Gastrocnemius medialis (tissue), 4 donors: ENCODE results near the gene RIBC2. TPM values are rescaled to one million over a fixed set of nuclear protein-coding genes. Genes with fewer than 3 reads are reported as not detected.

ENCODE experiments used
- ATAC-seq, 2 donors: fragments of 150-250 bp; one replicate each; pipeline ENCODE4 v1.9.1; 2016
- DNase-seq, 2 donors: peaks; one replicate each; pipeline ENCODE4 v3.0.0-alpha.2; 2019
- H3K27ac ChIP-seq, 4 donors: fragments of 200-600 bp; sonication (generic); 1 replicate in 1 of 4; 2 replicates in 3 of 4; pipeline ENCODE4 v1.5.1; 2016 to 2018; ENCODE audit warnings: mild to moderate bottlenecking in 2 of 4, moderate library complexity in 1 of 4
- H3K27me3 ChIP-seq, 3 donors: fragments of 200-600 bp; sonication (generic) in 2 of 3; 1 replicate in 1 of 3; 2 replicates in 2 of 3; pipeline versions ENCODE4 v1.5.1 to v1.6.0; 2016 to 2019; ENCODE audit warnings: mild to moderate bottlenecking in 1 of 3, moderate library complexity in 1 of 3
- H3K36me3 ChIP-seq, 2 donors: fragments of 200-600 bp; sonication (generic) in 1 of 2; one replicate each; pipeline ENCODE4 v1.5.1; 2017 to 2018
- H3K4me1 ChIP-seq, 2 donors: fragments of 200-600 bp; sonication (generic) in 1 of 2; one replicate each; pipeline ENCODE4 v1.5.1; 2016 to 2017; ENCODE audit warnings: mild to moderate bottlenecking in 2 of 2
- H3K4me3 ChIP-seq, 4 donors: fragments of 200-600 bp; sonication (generic) in 3 of 4; 1 replicate in 1 of 4; 2 replicates in 3 of 4; pipeline ENCODE4 v1.5.1; 2016 to 2019; ENCODE audit warnings: mild to moderate bottlenecking in 2 of 4
- H3K9me3 ChIP-seq, 3 donors: fragments of 200-600 bp; sonication (generic) in 2 of 3; 1 replicate in 1 of 3; 2 replicates in 2 of 3; pipeline ENCODE4 v1.5.1; 2016 to 2019
- POLR2A ChIP-seq, 2 donors: fragments of 450-650 bp; IDR thresholded peaks; one replicate each; pipeline ENCODE4 v1.6.1; 2017; ENCODE audit warnings: antibody characterized with exemption in 2 of 2, mild to moderate bottlenecking in 2 of 2, moderate library complexity in 2 of 2
- in situ Hi-C, 4 donors: fragments of 200-750 bp; cut with MboI; loops; one replicate each; pipeline versions ENCODE4 v1.15.0 to v1.8.0; 2017; ENCODE audit warnings: low sequenced_read_pairs in 4 of 4
- intact Hi-C: fragments of 100-400 bp; cut with DNase I; formaldehyde crosslinking; loops from one replicate; pipeline ENCODE4 v1.15.1; 2023; ENCODE audit warnings: low total_unique reads
- total RNA-seq, 4 donors: library from RNA; depleted of rRNA; stranded (reverse); fragments of >200 nt; gene quantifications; one replicate each; pipeline versions ENCODE4 v1.1.0 to v1.2.3, GENCODE V29; 2016
- TF ChIP-seq, protein P1 (sequence below), 5 experiments: fragments of 450-650 bp in 3 of 5; fragments of 200-600 bp in 2 of 5; sonication (generic) in 2 of 5; IDR thresholded peaks in 4 of 5; conservative IDR thresholded peaks in 1 of 5; 1 replicate in 4 of 5; 2 replicates in 1 of 5; pipeline ENCODE4 v1.5.1; 2016 to 2019; ENCODE audit warnings: antibody characterized with exemption in 5 of 5, mild to moderate bottlenecking in 3 of 5, moderate library complexity in 3 of 5

Gene RIBC2
- total RNA-seq, 4 donors from 2014 or later, result not detected

DNA sequence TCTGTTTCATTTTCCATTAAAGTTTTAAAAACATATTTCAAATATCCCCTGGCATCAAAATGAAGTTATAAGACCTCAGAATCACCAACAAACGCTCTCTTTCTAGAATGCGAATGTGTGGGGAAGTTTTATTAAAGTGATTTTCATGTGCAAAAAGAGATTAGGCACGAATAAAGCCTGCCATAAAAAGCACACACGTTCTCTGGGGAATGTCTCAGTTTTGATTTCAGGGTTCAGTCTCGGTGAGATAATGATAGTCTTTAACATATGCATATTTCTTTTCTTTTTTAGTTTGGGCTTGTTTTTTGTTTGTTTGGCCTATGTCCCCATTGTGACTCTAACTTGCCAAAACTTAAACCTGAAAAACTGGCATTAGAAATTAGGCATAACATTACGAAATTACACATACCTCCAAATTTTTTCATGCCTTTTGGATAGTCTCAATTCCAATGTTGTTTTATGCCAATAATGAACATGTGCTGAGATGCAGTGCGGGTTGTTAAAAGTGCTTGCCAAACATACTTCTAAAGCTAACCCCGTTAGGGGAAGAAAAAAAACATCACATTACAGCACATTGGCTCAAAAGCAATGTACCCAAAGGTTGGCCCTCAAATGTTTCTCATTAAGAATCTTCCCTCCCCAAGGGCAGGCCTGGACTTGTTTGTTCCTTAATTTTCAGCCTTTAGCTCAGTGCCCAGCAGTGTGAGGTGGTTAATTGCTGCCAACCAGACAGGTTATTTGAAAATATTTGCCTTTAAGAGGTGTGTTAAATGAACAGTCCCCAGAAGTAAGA lies 56.0 kb downstream of the RIBC2 start:
- TF ChIP-seq POLR2A (IDR thresholded peaks at IDR 0.05), result no peak
- TF ChIP-seq, protein P1, sequence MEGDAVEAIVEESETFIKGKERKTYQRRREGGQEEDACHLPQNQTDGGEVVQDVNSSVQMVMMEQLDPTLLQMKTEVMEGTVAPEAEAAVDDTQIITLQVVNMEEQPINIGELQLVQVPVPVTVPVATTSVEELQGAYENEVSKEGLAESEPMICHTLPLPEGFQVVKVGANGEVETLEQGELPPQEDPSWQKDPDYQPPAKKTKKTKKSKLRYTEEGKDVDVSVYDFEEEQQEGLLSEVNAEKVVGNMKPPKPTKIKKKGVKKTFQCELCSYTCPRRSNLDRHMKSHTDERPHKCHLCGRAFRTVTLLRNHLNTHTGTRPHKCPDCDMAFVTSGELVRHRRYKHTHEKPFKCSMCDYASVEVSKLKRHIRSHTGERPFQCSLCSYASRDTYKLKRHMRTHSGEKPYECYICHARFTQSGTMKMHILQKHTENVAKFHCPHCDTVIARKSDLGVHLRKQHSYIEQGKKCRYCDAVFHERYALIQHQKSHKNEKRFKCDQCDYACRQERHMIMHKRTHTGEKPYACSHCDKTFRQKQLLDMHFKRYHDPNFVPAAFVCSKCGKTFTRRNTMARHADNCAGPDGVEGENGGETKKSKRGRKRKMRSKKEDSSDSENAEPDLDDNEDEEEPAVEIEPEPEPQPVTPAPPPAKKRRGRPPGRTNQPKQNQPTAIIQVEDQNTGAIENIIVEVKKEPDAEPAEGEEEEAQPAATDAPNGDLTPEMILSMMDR (IDR thresholded peaks at IDR 0.05 in 4 of 5, conservative IDR thresholded peaks at IDR 0.05 in 1 of 5), result no peak
- no peaks in the 10 kb centered on the region for H3K4me1 ChIP-seq
- ATAC-seq, result no peak
- DNase-seq, result no peak
- no peaks in the 10 kb centered on the region for H3K36me3 ChIP-seq
- H3K27ac ChIP-seq, result peak overlapping the region in 1 of 4 donors; percentile 3
- H3K9me3 ChIP-seq, result no peaks in the 10 kb centered on the region
- in situ Hi-C loops (no loop called here), intact Hi-C loops (no loop called here)
- H3K4me3 ChIP-seq, result no peak overlapping the region
- no peaks in the 10 kb centered on the region for H3K27me3 ChIP-seq

DNA sequence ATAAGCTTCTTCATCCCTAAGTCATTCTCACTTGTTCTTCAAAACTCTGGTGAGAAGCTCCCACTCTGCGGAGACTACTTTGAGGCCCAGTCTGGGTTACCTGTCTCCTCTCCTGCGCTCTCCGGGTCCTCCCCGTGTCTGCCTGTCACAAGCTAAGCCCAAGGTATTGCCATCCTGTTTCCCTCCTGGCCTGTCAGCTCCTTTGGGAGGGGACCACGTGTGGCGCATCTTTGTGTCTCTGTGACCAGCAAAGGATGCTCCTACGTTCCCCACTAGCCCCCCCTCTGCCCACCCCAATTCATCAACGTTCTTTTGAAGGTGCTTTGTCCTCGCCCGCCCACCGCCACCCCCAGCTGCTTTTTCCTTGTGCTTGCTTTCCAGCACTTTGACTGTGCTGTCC lies 57.4 kb downstream of the RIBC2 start:
- H3K4me3 ChIP-seq, result no peak overlapping the region
- DNase-seq (no peak), ATAC-seq (no peak)
- H3K27me3 ChIP-seq, result no peaks in the 10 kb centered on the region
- H3K27ac ChIP-seq, result no peak overlapping the region
- H3K36me3 ChIP-seq, result no peaks in the 10 kb centered on the region
- H3K9me3 ChIP-seq, result no peaks in the 10 kb centered on the region
- in situ Hi-C loops (no loop called here), intact Hi-C loops (no loop called here)
- TF ChIP-seq, protein P1 (IDR thresholded peaks at IDR 0.05 in 4 of 5, conservative IDR thresholded peaks at IDR 0.05 in 1 of 5), result no peak
- no peak for TF ChIP-seq POLR2A (IDR thresholded peaks at IDR 0.05)
- H3K4me1 ChIP-seq, result no peaks in the 10 kb centered on the region

DNA sequence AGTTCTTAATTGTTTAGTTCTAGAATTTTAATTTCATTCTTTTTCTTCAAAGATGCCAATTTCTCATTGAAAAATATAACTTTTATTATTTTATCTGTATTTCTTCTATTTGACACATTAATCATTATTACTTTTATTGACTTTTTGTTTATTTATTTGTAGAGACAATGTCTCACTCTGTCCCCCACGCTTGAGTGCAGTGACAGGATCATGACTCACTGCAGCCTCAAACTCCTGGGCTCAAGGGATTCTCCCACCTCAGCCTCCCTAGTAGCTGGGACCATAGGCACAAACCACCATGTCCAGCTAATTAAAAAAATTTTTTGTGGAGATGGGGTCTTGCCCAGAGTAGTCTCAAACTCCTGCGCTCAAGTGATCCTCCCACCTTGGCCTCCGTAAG lies 58.9 kb downstream of the RIBC2 start:
- no peak for ATAC-seq
- Histone ChIP-seq H3K27me3 (no peaks in the 10 kb centered on the region), H3K9me3 (no peaks in the 10 kb centered on the region), H3K4me3 (no peak overlapping the region), H3K36me3 (no peaks in the 10 kb centered on the region), H3K4me1 (no peaks in the 10 kb centered on the region), H3K27ac (no peak overlapping the region)
- TF ChIP-seq, protein P1 (IDR thresholded peaks at IDR 0.05 in 4 of 5, conservative IDR thresholded peaks at IDR 0.05 in 1 of 5), result no peak
- TF ChIP-seq POLR2A (IDR thresholded peaks at IDR 0.05), result no peak
- in situ Hi-C loops, result no loop called here
- DNase-seq, result no peak
- intact Hi-C loops, result no loop called here

DNA sequence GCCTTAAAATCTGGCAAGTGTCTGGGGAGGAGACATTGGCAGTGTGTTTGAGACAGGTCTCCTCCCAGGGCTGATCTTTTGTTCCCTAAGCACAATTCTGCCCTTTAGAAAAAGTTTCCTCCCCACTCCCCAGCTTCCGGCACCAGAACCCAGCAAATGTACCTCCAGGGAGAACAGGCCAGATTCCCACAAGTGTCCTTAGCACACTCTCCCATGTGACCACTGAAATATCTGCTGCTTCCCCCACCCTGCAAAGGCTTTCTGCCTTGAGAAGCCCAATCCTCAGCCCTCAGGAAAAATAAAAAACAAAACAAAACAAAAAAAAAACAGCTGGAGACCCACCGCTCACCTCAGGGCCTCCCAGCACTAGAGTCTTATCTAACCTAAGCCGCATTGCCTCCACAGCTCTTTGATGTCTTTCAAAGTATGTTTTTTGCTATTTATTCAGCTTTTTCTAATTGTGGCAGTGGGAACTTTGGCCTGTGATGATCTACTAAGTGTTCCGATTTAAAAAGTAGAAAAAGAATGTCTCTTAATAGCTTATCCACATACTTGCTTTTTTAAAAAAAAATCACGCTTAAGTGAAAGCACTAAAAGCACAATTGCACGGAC lies 60.2 kb downstream of the RIBC2 start:
- ATAC-seq, result peak in 1 of 2 donors; percentile 24
- H3K4me1 ChIP-seq, result no peaks in the 10 kb centered on the region
- no peaks in the 10 kb centered on the region for H3K27me3 ChIP-seq
- H3K36me3 ChIP-seq, result no peaks in the 10 kb centered on the region
- TF ChIP-seq, protein P1 (IDR thresholded peaks at IDR 0.05 in 4 of 5, conservative IDR thresholded peaks at IDR 0.05 in 1 of 5), result no peak
- TF ChIP-seq POLR2A (IDR thresholded peaks at IDR 0.05), result no peak
- no peaks in the 10 kb centered on the region for H3K9me3 ChIP-seq
- H3K4me3 ChIP-seq, result no peak overlapping the region
- in situ Hi-C loops (no loop called here), intact Hi-C loops (no loop called here)
- H3K27ac ChIP-seq, result peak overlapping the region in 2 of 4 donors; percentile 8 to 34
- no peak for DNase-seq
